GM18873 (cell line): ENCODE data around the gene LRRC1.

Experiments
- ATAC-seq: cut with Tn5 transposase; IDR thresholded peaks from one replicate; pipeline ENCODE4 v1.9.1; 2021; ENCODE audit warnings: mild to moderate bottlenecking, moderate library complexity, moderate number of reproducible peaks; ENCODE audit not compliant: unreplicated experiment, low FRiP score

LRRC1 gene

DNA sequence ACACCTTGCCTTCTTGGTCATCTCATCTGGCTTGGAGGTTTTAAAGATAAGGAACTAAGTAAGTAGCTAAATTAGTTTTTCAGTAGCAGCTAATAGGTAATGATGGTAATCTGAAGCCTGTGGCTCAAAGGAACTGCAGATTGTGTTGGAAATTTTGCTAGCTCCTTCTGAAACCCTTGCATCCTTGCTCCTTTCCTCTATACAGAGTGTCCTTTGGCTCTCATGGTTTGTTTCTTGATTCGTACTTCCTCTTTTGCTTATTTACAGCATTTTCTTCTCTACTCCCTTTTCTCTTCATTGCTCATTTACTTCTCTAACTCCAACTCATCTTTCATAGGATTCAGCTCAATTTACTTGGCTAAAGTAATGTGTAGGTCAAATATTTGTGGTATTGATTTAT is 19.0 kb downstream of the LRRC1 start:
- no peak for ATAC-seq

DNA sequence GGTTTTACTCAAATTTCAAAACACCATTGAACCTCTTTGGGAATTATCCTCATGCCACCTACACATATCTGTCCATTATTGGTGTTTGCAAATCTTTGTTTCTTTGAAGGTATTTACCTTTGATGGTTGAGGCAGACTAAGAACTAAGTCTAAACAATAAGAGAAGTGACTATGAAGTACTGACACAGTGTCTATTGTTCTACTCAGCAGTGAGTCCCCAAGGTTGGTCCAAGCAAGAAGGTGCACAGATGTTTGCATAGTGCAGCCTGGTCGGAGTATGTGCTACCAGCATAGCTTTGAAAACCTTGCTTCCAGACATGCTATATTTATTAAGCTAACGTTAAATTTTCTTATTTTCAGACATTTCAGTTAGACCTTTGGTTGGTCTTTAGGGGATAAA is 19.5 kb downstream of the LRRC1 start:
- ATAC-seq, result no peak

DNA sequence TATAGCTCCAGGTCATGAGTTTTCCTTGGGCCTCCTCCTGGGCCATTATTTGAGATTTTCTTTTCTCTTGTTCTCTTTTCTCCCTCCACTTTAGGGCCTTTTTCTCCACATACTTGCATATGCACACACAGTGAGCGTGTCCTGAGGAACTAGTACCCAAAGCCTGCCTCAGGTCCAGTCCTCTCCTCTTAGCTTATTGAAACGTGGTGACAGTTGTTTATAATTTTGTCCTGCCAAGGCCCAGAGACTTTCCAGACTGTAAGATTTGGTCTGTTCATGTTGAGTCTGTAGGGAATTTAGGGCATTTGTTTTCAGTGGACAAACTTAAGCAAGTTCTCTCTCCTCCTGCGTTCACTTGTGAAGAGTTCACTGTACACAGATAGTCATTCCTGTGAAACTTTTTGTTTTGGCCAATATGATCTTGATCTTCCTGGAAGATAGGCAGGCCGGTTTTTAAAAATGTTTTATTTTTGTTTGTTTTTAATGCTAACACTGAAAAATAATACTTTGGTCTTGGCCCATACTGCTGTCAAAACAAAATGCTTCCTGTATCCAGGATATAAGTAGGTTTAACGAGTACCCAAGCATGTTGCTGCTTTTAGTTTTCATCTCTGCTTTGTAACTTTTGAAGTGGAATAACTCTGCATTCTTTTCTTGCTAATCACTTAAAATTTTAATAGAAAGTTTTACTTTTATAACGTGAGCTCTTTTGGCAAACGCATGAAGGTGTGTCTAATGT is 20.7 kb downstream of the LRRC1 start:
- ATAC-seq, result no peak

DNA sequence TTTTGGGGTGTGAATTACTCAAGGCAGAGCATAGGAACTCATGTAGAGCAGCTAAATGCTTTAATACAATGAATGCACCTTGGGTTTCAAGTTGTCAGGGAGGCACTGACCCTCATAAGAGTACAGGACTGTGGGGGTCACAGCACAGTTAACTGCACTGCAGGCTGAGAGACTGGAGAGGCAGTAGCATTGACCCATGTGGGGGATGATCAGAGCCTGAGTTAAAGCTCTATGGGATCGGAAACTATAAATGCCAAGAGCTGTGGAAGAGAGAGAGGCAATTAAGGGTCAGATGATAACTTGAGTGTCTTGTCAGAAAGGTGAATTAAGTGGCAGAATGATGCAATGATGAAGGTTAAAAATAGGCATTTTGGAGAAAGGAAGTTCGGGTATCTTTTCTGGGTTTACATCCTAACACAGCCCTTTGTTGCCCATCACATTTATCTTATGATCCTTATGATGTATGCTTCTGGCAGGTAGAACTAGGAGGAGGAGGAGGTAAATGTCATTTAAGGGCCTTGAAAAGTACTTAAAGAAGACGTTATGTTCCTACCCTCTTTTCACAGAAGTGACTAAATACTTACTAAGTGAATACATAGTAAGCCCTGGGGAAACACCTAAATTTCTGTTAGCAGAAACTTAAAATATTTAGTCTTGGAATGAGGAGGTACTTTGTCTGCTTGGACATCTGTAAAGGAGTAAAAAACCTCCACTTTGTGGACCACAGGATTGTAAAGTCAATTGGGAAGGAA is 24.2 kb downstream of the LRRC1 start:
- ATAC-seq, result no peak

DNA sequence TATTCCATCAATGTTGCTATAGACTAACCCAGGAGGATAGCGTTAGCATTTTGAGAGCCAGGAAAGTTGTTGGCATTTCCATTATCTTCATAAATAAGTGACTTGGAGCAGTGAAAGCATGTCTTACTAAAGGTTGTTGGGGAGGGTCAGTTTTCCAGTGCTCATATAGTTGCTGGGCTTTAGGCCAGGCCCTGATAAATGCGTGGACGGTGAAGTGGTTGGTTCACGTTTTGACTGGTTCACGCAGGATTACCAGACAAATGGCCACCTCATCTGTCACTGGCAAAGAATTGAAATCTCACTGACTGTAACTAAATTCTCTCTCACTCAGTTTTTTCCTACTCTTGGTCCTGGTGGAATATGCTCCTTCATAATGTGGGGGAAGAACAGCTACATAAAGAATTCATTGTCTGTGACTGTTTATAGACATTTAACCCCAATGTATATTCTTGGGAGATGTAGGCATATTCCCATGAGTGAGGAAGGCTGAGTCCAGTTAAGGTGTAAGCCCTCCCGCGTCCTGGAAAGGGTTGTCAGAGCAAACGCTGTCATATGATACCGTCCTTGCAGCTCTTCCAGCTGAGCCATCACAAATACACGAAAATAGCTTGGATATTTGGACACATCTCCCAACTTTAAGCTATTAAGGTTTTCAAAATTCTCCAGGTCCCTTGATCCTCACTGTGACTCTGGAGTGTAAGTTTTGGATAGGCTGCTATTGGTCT is 27.8 kb downstream of the LRRC1 start:
- no peak for ATAC-seq

DNA sequence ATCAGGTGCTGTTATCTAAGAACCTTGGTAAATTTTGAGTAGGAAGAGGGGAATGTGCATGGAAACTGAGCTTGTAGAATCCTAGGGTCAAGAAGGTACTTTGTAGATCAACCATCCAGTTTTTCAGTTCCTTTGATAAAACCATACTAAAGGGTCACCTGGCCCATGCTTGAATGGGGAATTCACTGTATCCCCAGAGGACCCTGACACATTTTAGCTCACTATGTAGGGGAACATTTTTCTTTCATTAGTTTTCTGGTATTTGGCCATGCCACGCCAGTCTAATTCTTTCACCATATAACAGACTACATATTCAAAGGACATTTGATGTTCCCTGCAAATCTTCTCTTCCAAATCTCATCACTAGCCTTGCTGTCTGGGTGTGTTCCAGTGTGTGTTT is 29.9 kb downstream of the LRRC1 start:
- no peak for ATAC-seq

DNA sequence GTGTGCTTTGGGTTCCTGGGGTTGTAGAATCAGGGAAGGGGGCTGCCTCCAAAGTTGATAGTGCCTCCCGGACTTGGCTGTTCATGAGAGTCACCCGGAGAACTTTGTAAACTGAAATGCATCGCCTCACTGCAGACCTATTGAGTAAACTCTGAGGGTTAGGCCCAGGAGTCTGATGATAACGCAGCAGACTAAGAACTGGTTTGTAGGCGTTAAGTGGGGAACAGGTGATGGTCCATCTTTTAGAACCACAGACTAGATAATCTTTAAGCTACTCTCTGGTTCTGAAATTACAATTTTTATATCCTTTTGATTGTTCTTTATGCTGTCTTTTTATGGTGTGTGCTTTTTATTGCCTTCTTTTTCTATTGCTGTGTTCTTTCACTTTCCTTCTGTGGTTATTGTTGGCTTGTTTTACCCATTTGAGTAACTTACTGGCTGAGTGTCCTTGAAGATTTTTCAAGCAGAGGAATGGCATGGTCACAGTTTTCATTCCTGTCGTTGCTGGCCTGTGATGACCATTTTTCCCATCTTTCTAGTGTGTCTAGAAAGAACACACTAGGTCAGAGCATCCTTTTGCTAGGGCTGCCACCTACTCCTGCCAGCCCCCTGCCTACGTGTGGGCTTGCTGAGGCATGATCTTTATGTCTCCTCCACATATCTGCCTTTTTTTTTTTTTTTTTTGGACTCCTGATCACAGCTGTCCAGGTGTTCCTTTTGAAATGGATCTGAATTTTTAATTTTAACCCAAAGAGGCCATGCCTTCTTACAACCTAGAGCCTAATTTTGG is 30.9 kb downstream of the LRRC1 start:
- no peak for ATAC-seq

DNA sequence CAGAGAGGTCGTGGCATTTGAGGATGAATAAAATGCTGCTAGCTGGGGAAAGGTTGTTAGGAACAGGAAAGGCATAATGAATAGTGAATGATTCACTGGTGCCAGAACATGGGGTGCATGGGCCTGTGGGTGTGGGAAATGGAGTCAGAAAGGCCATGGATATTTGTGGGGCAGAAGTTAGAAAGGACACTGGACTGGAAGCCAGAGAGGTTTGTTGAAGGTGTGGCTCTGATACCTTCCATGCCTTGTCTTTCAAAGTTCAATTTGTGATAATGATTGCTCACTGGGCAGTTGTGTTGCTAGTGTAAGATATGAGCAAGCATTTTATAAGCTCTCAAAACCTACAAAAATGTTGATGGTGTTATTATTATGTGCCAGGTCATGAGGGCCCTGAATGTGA is 32.7 kb downstream of the LRRC1 start:
- ATAC-seq, result no peak

DNA sequence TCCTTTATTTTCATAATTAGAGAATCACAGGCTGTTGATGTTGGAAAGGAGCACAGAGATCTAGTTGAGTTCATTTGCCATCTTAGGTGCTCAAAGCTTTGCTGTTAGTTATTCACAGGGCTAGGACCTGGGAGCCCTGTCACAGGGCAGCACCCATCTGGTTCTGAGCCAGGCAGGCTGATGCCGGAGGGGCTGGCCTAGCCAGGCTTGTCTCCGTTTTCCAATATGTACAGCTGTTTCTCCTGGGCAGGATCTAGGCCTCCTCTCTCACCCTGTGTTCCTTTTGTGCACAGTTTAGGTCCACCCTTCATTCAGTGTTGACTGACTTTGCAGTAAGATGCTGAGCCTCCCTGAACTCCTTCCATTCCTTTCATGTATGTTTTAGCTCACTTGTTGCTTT is 33.4 kb downstream of the LRRC1 start:
- no peak for ATAC-seq

DNA sequence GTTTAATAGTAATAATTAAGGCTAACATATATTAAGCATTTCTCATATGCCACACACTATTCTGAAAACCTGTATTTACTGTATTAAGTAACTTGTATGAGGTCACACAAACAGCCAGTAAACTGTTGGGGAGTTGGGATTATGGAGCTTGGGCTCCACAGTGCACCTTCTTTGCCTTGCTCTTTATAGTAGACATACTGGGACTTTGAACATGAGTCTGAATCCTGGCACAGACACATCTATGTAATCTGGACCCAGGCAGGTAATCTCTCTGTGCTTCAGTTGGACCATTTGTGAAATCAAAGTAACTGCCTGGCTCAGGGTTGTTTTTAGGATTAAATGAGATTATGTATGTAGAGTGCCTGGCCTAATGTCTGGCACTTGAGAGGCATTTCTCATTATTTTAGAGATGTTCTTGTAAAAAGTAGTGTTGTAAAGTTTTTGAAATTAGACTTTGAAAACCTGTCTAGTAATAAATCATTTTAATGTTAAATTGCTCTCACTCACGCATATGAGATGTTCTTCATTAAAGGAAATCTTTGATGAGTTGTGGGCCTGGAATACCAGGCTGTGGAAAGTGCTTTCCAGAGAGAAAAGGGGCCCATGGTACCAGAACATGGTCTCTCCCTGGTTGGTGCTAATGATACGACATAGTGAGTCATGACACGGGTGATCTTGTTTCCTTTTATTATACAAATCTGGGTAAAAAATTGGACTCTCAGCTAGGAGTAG is 34.3 kb downstream of the LRRC1 start:
- no peak for ATAC-seq

DNA sequence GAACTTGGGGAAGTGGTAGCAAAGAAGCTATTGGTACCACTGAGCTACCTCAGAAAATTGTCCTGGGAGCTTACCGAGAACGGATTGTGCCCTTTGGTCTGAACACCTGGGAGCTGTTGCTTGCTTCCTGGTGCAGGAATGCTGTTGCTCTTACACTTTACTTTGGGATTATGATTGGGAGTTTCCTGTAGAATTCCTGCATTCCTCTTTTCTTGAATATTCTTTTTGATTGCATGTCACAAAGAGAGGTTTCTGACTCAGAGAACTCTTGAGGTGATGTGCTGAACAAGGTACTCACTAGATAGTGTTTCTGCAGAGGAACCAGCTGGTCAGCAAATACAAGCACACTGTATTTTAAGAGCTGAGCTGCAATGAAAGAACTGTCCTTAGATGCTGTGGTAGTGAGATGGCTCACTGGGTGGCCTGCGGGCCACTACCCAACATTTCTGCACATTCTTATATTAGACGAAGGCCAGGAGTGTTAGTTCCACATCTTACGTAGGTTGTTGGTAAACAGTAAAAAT is 35.0 kb downstream of the LRRC1 start:
- no peak for ATAC-seq

DNA sequence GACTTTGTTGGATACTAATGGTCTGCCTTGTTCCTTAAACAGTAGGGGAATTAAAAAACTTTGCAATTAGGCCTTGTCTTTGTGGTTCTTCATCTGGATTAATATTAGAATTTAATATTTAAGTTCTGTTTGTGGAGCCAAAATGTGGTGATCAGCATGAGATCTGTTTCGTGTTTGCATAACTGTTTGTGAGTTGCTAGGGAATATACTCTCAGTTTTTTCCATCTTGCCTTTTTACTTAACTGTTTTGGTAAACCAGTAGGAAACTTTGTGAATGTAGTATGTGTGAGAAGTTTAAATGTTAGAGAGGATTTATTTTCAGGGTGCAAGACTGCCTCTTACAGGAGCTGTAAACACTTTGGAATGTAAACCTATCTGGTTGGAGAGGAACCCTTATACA is 35.6 kb downstream of the LRRC1 start:
- ATAC-seq, result no peak

DNA sequence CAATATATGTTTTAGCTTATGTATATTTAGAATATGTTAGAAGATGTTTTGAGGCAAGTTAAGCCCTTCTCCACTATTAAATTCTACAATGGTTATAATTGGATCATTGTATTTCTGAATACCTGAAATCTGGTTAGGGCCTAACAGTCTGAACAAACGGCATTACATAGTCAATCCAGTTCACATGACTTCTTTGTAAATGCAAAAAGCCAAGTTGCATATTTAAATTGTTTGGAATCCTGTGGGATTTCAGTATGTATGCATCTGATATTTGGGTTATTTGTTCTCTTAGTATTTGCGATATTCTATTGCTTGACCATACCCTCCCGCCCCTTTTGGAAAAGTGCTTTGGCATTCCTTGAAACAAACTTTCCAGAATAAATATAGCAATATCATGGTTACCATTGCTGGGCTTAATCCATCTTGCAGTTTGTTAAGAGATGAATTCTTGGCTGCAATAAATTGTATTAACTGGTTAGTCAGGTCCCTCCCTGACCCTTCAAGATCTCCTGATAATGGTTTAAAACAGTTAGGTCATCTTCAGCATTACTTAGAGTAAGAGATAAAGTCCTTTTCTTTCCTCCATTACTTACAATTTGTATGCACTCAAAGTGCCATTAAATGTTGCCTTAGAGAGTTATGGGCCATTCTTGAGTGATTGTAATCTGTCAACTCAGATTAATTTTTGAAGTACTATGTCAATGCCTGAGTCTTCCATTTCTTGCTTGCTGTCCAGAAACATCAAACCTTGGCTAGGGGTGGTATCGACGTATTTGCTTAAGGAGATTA is 36.5 kb downstream of the LRRC1 start:
- no peak for ATAC-seq

DNA sequence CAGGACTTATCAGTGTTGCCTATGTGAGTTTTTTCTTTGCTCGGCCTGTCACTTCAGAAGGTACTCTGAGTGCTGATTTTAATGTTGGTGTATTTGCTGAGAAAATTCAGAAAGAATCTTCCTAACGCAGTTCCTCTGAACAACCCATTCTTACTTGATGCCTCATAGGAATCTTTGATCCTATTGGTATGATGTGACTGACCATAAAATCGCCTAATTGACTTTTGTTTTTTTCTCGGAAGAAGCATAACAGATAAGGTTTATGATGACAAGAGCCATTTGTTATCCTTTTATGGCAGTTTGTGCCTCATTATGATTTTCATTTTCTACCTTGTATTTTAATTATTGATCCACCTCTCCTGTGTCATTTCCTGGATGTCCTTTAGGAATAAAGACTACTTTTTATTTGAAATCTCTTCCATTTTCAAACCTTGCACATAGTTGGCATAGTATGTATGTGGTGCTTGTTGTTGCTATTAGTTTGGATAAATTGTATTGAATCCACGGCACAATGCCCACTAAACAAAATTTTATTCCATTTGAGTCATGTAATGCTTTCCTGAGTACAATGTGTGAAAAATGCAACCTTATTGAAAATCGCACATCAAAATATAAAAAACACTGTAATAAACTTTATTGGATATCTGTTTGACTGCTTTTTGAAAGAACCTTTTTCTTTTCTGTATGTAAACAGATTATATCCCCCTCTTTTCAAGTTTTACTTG is 37.3 kb downstream of the LRRC1 start:
- ATAC-seq, result no peak

DNA sequence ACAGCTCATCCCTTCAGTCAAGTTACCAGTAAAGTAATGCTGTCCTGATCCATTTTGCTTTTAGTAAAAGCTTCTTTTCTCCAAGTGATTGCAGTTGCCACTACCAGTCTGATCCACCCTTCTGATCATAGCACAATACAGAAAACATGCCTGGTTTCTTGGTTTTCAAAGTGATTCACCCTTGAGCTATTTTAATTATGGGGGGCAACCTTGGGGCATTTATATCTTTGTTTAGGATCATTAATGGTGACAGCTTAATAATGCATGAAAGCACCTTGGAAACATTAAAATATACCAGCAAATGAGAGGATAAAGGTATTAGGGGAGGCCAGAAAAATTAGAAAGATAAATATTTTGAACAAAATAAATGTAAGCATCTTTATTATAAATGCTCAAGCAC is 38.4 kb downstream of the LRRC1 start:
- ATAC-seq, result no peak

DNA sequence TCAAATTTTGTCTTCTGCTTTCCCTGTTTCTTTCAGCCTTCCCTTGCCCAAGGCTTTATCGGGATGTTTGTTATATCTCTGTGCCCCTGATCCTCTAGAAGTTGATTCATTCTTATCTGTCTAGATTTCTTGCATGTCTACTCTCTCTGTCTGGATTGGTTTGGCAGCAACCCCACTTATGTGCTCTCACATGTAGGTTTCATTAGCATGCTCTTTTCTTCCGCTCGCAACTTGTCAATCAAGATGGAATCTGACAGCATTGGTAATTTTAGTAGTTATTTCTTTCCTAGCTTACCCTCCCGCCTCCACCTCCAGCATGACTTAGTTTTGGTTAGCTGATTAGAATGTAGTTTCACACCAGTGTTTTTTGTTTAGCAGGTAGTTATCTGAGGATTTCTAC is 39.3 kb downstream of the LRRC1 start:
- ATAC-seq, result no peak

DNA sequence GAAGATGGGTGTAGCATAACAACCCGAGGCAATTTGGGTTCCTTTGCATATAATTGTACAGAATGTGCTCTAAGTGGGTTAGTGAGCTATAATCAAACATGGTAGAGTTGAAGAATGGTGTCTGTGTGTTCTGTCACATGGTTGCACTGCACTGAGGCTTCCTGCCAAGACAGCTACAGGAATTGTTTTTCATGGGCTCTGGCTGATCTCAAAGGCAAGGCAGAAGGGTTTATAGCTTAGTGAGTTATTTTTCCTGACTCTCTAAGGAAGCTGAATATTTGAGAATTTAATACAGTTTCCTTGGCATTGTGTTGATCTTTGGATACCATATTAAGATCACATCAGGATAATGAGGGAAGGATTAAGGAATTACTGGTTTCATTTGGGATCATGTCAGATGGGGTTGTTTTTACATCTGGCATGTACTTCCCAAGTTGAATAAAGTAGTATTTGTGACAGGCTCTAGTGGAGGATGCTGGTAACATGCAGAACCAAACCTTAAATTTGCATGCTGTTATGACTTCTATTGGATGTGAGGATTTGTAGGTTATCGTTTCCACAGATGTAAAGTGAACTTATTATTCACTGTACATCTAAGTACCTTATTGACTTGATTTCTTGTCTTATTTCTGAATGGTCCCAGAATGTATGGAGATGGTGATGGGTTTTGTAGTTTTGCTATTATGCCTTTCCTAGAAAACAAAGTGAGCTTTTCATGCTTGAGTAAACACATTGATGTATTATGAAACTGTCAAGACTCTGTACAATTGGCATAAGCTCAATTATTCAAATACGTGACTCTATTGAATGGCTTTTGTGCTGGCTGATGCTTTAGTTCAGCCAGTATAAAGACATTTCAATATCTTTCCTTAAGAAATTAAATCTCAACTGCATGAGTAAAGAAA is 43.3 kb downstream of the LRRC1 start:
- no peak for ATAC-seq
